Bronchial epithelial cell (primary cell): ENCODE results near the gene RHPN2. TPM values are rescaled to one million over a fixed set of nuclear protein-coding genes. Genes with fewer than 3 reads are reported as not detected.

Experiments used
- DNase-seq: peaks from one replicate; pipeline ENCODE4 v3.0.0-alpha.2; 2010; ENCODE audit warnings: low read depth
- FAIRE-seq: peaks from 2 replicates; lab custom pipeline; 2011; peaks lifted over from hg19 to GRCh38; lab: Jason Lieb, UNC
- H3K27me3 ChIP-seq: 2 replicates; pipeline ENCODE4 v1.5.1; 2011; ENCODE audit warnings: low read length; ENCODE audit not compliant: control insufficient read depth, insufficient read depth
- H3K36me3 ChIP-seq: 2 replicates; pipeline ENCODE4 v1.5.1; 2011; ENCODE audit warnings: low read length; ENCODE audit not compliant: control insufficient read depth, insufficient read depth
- H3K4me3 ChIP-seq: 2 replicates; pipeline ENCODE4 v1.5.1; 2011; ENCODE audit warnings: mild to moderate bottlenecking, low read depth, low read length, control low read depth
- total RNA-seq: library from RNA; depleted of rRNA; stranded (reverse); fragments of >200 nt; gene quantifications from 2 replicates; pipeline ENCODE4 v1.2.1, GENCODE V29; 2014
- TF ChIP-seq, protein P1 (sequence below): IDR thresholded peaks from 2 replicates; pipeline ENCODE4 v1.5.1; 2011; ENCODE audit warnings: mild to moderate bottlenecking, moderate library complexity, low read length, control low read depth, inconsistent platforms; ENCODE audit not compliant: insufficient read depth, severe bottlenecking

Gene RHPN2
- total RNA-seq, 1 donor from 2014 or later, result 22.1 TPM

DNA sequence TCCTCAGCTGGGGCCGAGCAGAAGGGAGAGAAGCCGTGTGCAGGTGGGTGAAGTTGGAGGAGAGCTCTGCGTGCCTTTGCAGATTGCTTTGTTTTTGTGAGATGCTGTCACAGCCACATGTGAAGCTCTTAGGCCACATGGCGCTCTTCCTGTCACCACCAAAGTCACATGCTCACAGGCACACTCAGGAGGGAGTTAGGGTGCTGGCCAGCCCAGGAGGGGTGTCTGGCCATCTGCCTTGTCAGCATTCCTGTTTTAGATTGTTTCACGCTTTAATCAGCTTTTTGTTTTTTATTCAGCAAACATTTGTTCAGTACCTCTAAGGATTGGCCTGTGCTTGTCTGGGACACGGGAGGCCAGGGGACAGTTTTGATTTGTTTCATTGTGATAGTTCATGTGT, 38.2 kb upstream of the RHPN2 start:
- no peak for FAIRE-seq
- H3K36me3 ChIP-seq, result peaks cover 7% of the 10 kb centered on the region
- no peak for DNase-seq
- no peak overlapping the region for H3K4me3 ChIP-seq
- TF ChIP-seq, protein P1, sequence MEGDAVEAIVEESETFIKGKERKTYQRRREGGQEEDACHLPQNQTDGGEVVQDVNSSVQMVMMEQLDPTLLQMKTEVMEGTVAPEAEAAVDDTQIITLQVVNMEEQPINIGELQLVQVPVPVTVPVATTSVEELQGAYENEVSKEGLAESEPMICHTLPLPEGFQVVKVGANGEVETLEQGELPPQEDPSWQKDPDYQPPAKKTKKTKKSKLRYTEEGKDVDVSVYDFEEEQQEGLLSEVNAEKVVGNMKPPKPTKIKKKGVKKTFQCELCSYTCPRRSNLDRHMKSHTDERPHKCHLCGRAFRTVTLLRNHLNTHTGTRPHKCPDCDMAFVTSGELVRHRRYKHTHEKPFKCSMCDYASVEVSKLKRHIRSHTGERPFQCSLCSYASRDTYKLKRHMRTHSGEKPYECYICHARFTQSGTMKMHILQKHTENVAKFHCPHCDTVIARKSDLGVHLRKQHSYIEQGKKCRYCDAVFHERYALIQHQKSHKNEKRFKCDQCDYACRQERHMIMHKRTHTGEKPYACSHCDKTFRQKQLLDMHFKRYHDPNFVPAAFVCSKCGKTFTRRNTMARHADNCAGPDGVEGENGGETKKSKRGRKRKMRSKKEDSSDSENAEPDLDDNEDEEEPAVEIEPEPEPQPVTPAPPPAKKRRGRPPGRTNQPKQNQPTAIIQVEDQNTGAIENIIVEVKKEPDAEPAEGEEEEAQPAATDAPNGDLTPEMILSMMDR, result no peak
- no peaks in the 10 kb centered on the region for H3K27me3 ChIP-seq

DNA sequence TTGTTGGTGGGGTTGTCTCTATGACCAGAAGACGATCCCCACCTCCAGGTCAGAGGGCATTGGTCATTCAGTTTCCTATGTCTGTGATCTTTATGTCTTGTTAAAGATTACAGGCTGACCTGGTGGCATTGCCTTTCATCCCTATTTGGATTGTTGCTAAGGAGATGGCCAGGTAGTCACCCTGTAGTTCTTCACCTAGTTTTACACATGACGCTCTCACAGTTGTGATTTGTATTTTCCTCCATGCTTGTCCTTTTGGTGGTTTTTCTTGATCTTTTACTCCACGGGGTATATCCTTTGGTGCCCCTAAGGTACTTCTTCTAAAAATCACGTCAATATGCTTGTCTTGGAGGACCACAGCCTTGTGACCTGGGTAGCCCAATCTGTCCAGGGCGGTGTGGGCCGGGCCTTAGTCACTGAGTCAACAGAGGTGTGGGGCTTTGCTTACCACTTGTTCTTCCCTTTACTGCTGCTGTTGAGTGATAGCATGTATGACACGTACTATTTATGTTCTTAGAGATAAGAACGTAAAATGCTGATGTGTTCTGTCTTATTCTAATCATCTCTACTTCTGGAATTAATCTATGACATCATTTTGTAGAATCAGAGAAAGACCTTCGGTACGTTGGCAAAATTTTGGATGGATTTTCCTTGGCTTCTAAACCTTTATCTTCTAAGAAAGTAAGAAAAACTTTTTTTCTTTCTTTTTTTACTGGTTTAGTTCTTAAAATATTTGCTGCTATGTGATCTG, 36.4 kb upstream of the RHPN2 start:
- FAIRE-seq, result no peak
- H3K27me3 ChIP-seq, result no peaks in the 10 kb centered on the region
- H3K36me3 ChIP-seq, result peaks cover 11% of the 10 kb centered on the region
- no peak overlapping the region for H3K4me3 ChIP-seq
- TF ChIP-seq, protein P1, result no peak
- peak; percentile 86 for DNase-seq

DNA sequence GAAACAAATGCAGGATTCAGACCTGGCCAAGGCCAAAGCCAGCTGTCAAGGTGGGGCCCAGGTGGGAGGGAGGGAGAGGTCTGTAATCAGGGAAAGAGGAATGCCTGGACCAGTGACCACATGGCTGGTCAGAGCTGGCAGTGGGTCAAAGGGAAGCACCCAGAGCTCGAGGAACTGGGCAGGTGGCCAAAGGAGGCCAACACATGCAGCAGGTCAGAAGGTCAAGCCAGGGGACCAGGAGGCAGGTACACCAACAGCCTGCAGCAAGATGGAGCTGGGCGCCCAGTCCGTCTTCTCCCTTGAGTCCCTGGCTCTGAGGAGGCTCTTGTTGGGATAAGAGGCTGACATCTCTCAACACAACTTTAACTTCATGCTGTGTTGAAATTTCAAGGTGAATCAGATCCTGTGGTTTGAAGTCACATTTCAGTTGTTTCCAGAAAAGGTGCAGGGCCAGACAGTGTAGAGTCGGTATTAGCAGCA, 33.4 kb upstream of the RHPN2 start:
- Histone ChIP-seq H3K36me3 (peaks cover 12% of the 10 kb centered on the region), H3K4me3 (no peak overlapping the region), H3K27me3 (no peaks in the 10 kb centered on the region)
- DNase-seq (peak; percentile 88), FAIRE-seq (peak; percentile 32)
- TF ChIP-seq, protein P1, result no peak

DNA sequence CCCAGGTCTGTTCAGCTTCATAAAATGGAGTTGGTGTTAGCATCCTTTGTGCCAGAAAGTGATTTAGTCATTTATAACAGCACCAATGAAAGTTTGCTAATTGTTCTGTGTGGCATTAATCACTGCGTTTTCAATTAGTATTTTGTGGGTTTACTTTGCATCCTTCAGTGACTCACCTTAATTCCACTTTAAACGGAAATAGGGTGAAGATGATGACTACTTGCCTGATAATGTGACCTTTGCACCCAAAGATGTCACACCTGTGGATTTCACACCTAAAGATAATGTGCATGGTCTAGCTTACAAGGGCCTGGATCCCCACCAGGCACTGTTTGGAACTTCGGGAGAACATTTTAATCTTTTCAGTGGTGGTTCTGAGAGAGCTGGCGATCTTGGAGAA, 31.3 kb upstream of the RHPN2 start:
- no peaks in the 10 kb centered on the region for H3K27me3 ChIP-seq
- TF ChIP-seq, protein P1, result no peak
- peaks cover 12% of the 10 kb centered on the region for H3K36me3 ChIP-seq
- H3K4me3 ChIP-seq, result no peak overlapping the region
- DNase-seq (peak; percentile 87), FAIRE-seq (no peak)

DNA sequence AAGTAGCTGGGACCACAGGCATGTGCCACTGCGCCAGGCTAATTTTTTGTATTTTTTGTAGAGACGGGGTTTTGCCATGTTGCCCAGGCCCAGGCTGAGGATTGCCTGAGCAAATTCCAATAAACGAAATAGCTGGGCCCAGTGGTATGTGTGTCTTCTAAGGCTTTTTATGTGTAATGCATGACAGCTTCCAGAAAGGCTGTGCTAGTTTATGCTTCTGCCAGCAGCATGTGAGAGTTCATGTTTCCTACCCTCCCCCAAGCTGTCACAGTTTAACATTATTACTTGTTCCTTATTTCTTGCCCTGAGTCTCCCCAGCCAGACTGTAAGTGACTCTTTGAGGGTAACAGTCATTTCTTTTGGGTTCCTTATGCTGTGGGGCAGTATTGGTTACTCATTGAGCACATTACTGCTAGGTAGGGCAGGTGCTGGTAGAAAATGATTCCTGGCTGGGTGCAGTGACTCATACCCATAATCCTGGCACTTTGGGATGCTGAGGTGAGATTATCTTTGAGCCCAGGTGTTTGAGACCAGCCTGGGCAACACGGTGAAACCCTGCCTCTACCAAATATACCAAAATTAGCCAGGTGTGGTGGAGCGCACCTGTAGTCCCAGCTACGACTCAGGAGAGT, 29.9 kb upstream of the RHPN2 start:
- Histone ChIP-seq H3K27me3 (no peaks in the 10 kb centered on the region), H3K4me3 (no peak overlapping the region), H3K36me3 (peaks cover 16% of the 10 kb centered on the region)
- DNase-seq (peak; percentile 56), FAIRE-seq (peak; percentile 70)
- TF ChIP-seq, protein P1, result no peak
